ENCODE results near the gene LRRN4. TPM values are rescaled to one million over a fixed set of nuclear protein-coding genes. Genes with fewer than 3 reads are reported as not detected.

Gene LRRN4
- total RNA-seq, 1 donor from 2014 or later: 5.6 TPM

GRCh38 chr20:5991623-5992441 lies 62.0 kb downstream of the LRRN4 start:
- Mint-ChIP-seq H3K4me3 (ENCODE audit: low read depth) (no peak overlapping the region), H3K36me3 (ENCODE audit: insufficient read depth) (peaks cover 3% of the 10 kb centered on the region), H3K27ac (peak overlapping the region; percentile 37), H3K9me3 (ENCODE audit: low read depth) (no peaks in the 10 kb centered on the region), H3K27me3 (no peaks in the 10 kb centered on the region), H3K4me1 (ENCODE audit: low read depth) (no peaks in the 10 kb centered on the region)
- DNase-seq (ENCODE audit: low spot score, unreplicated experiment): no peak
- TF ChIP-seq CTCF (IDR thresholded peaks at IDR 0.05; ENCODE audit: unreplicated experiment): no peak

GRCh38 chr20:5990946-5991345 lies 62.9 kb downstream of the LRRN4 start:
- no peak overlapping the region for H3K4me3 Mint-ChIP-seq (ENCODE audit: low read depth)
- no peak for DNase-seq (ENCODE audit: low spot score, unreplicated experiment)
- no peaks in the 10 kb centered on the region for H3K4me1 Mint-ChIP-seq (ENCODE audit: low read depth)
- TF ChIP-seq CTCF (IDR thresholded peaks at IDR 0.05; ENCODE audit: unreplicated experiment): no peak
- H3K27ac Mint-ChIP-seq: no peak overlapping the region
- no peaks in the 10 kb centered on the region for H3K27me3 Mint-ChIP-seq
- H3K36me3 Mint-ChIP-seq (ENCODE audit: insufficient read depth): peaks cover 4% of the 10 kb centered on the region
- H3K9me3 Mint-ChIP-seq (ENCODE audit: low read depth): no peaks in the 10 kb centered on the region

Other genes with a start within 250 kb of the LRRN4 start
- gene CHGB, start 142.6 kb downstream of the LRRN4 start, total RNA-seq: 11.1 and 13.5 TPM in 2 replicates
- 15.8 and 16.1 TPM in 2 replicates for gene TRMT6, start 103.5 kb downstream of the LRRN4 start, total RNA-seq
- gene MCM8, start 103.4 kb downstream of the LRRN4 start, total RNA-seq: 18.5 and 18.6 TPM in 2 replicates
- 44.8 TPM in 2 replicates for gene CRLS1, start 47.9 kb downstream of the LRRN4 start, total RNA-seq
- gene FERMT1, start 69.0 kb upstream of the LRRN4 start, total RNA-seq: 8.1 and 8.4 TPM in 2 replicates